CD4-positive, alpha-beta T cell (primary cell): ENCODE measurements around the gene COQ8B. TPM values are rescaled to one million over a fixed set of nuclear protein-coding genes. Genes with fewer than 3 reads are reported as not detected.

Experiments
- ATAC-seq: fragments of 200-7000 bp; cut with Tn5 transposase; one replicate; pipeline ENCODE4 v1.10.0; 2022; ENCODE audit warnings: mild to moderate bottlenecking; ENCODE audit not compliant: poor library complexity
- CTCF ChIA-PET: fragments of 350-600 bp; sonication (Branson Sonifier 250); formaldehyde crosslinking; loops from one replicate; lab custom pipeline; 2021; ENCODE audit warnings: antibody characterized with exemption, inconsistent platforms; lab: Charles Lee
- POLR2A ChIA-PET: fragments of 350-600 bp; sonication (Branson Sonifier 250); formaldehyde crosslinking; loops from one replicate; lab custom pipeline; 2021; ENCODE audit warnings: antibody characterized with exemption, inconsistent platforms; lab: Charles Lee
- DNase-seq, 14 experiments: peaks; one replicate each; pipeline ENCODE4 v3.0.0-alpha.2; 2013 to 2020; ENCODE audit warnings: mixed read lengths in 2 of 14
- H3K27ac ChIP-seq, 2 donors: one replicate each; pipeline versions ENCODE4 v1.5.1 to v1.7.0; 2013; ENCODE audit warnings: low read length in 2 of 2, low read depth in 1 of 2, mild to moderate bottlenecking in 1 of 2
- H3K27me3 ChIP-seq, 2 experiments: 1 replicate in 1 of 2; 2 replicates in 1 of 2; pipeline versions ENCODE4 v1.6.1 to v1.7.0; 2013; ENCODE audit warnings: low read length in 2 of 2, control low read depth in 1 of 2, mild to moderate bottlenecking in 1 of 2, moderate library complexity in 1 of 2; ENCODE audit not compliant: insufficient read depth in 2 of 2, control insufficient read depth in 1 of 2
- H3K36me3 ChIP-seq: one replicate; pipeline ENCODE4 v1.6.1; 2013; ENCODE audit warnings: low read length, control low read depth; ENCODE audit not compliant: insufficient read depth
- H3K4me1 ChIP-seq: one replicate; pipeline ENCODE4 v1.6.1; 2013; ENCODE audit warnings: low read length, control low read depth; ENCODE audit not compliant: insufficient read depth
- H3K4me3 ChIP-seq: one replicate; pipeline ENCODE4 v1.5.1; 2013; ENCODE audit warnings: mild to moderate bottlenecking, low read length, moderate library complexity
- H3K9me3 ChIP-seq, 2 experiments: 1 replicate in 1 of 2; 2 replicates in 1 of 2; pipeline versions ENCODE4 v1.6.1 to v1.7.0; 2013; ENCODE audit warnings: low read length in 2 of 2, mild to moderate bottlenecking in 2 of 2, control low read depth in 1 of 2, moderate library complexity in 1 of 2; ENCODE audit not compliant: control insufficient read depth in 1 of 2, insufficient read depth in 1 of 2
- H3K27ac Mint-ChIP-seq: one replicate; pipeline ENCODE4 v1.8.0; 2020; ENCODE audit warnings: mixed read lengths
- H3K27me3 Mint-ChIP-seq: one replicate; pipeline ENCODE4 v1.8.0; 2021; ENCODE audit warnings: mixed read lengths
- H3K36me3 Mint-ChIP-seq: one replicate; pipeline ENCODE4 v1.8.0; 2021; ENCODE audit warnings: low read depth, mixed read lengths
- H3K4me1 Mint-ChIP-seq: one replicate; pipeline ENCODE4 v1.8.0; 2021; ENCODE audit warnings: low read depth, mixed read lengths
- H3K4me3 Mint-ChIP-seq: one replicate; pipeline ENCODE4 v1.8.0; 2020; ENCODE audit warnings: mild to moderate bottlenecking, mixed read lengths
- H3K9me3 Mint-ChIP-seq: one replicate; pipeline ENCODE4 v1.8.0; 2020; ENCODE audit warnings: mixed read lengths
- CTCF ChIP-seq: fragments of 200-600 bp; IDR thresholded peaks from one replicate; pipeline ENCODE4 v1.8.0; 2022; ENCODE audit warnings: antibody characterized with exemption, mild to moderate bottlenecking
- intact Hi-C, 2 experiments: fragments of 100-400 bp; cut with DNase I in 1 of 2; cut with micrococcal nuclease in 1 of 2; formaldehyde crosslinking; loops; one replicate each; pipeline versions ENCODE4 v1.15.1 to v1.9.0; 2023 to 2025; cut with DNase I, micrococcal nuclease
- total RNA-seq, 174 experiments: library from RNA in 2 of 174; stranded (reverse) in 2 of 174; gene quantifications; one replicate each; pipeline ENCODE4 v1.2.3 and lab custom pipeline; 2021 to 2026

COQ8B gene
- total RNA-seq, 2 experiments from 2014 or later: 16.4 to 18.3 TPM

DNA sequence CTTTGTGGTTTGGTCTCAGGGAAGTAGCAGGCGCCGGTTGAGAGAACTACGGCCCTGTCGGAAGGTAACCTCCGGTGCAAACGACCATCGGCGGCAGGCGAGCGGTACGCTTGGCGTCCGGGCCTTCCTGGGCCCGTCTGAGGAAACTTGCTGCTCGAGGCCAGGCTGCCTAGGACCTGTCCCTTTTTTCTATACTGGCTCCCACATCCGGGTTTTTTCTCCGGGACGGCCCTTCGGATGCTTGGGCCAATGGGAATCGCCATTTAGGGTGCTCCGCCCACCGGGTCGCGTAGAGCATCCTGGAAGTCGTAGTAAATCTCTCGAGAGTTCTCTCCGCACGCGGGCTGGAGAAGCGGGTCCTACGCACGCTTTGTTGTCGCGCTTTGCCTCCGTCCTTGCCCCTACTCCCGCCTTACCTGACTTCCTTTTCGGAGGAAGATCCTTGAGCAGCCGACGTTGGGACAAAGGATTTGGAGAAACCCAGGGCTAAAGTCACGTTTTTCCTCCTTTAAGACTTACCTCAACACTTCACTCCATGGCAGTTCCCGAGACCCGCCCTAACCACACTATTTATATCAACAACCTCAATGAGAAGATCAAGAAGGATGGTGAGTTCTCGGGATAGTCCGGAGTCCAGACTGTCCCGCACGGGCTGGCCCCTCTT lies 34.3 kb upstream of the COQ8B start, which contains the start of gene SNRPA:
Gene SNRPA (plus strand): TSS at position 330 of the 664 bp plus-strand sequence. CDS start 206 bp downstream, at position 536.
- ATAC-seq (peak; percentile 69), DNase-seq (peak; percentile 91 to 98 (median 94))
- no peaks in the 10 kb centered on the region for H3K27me3 ChIP-seq
- Mint-ChIP-seq H3K9me3 (no peaks in the 10 kb centered on the region), H3K27ac (peak within 1 kb of the TSS; percentile 99), H3K4me3 (peak within 1 kb of the TSS; percentile 99), H3K4me1 (peaks cover 54% of the 10 kb centered on the region), H3K27me3 (no peaks in the 10 kb centered on the region), H3K36me3 (peaks cover 45% of the 10 kb centered on the region)
- peak within 1 kb of the TSS; percentile 93 for H3K4me3 ChIP-seq
- H3K36me3 ChIP-seq: peaks cover 11% of the 10 kb centered on the region
- H3K4me1 ChIP-seq: peaks cover 63% of the 10 kb centered on the region
- H3K27ac ChIP-seq: peak within 1 kb of the TSS; percentile 84 to 93
- POLR2A ChIA-PET: interaction anchor here (0.6 to 2.9 kb wide), 32 partner anchors 15 to 1409 kb away, joined by 3 to 90 read pairs (median 4); partner anchors contain the start of genes B9D2, BLVRB, C19orf47 and COQ8B
- CTCF ChIA-PET: interaction anchor here (1.2 to 2.8 kb wide), 4 partner anchors 27 to 1821 kb away, joined by 3 to 16 read pairs (median 6); partner anchors contain the start of genes EGLN2, MRPS12, RAB4B and SARS2
- intact Hi-C loops: loop anchor here (1.0 to 10.0 kb wide), 8 partner anchors 26 to 286 kb away; partner anchors contain the start of genes BLVRB (in 1 of the 2), COQ8B (in 1 of the 2), EGLN2 (in 1 of the 2) and ITPKC (in 1 of the 2)
- no peak for TF ChIP-seq CTCF
- no peaks in the 10 kb centered on the region for H3K9me3 ChIP-seq

- peaks cover 56% of the 10 kb centered on the region for H3K4me1 ChIP-seq
- peaks cover 47% of the 10 kb centered on the region for H3K4me1 Mint-ChIP-seq
Observed at GRCh38 chr19:40750058-40750873, 33.6 kb upstream of the COQ8B start, which contains the start of gene ACTMAP. TSS of gene ACTMAP (minus strand) at chr19:40750477. CDS start at chr19:40749803, 674 bp downstream.

More at GRCh38 chr19:40750058-40750873, 33.6 kb upstream of the COQ8B start, which contains the start of gene ACTMAP:
- ATAC-seq (peak; percentile 88), DNase-seq (peak; percentile 98 to 100 (median 99))
- peak within 1 kb of the TSS; percentile 99 for H3K27ac Mint-ChIP-seq
- TF ChIP-seq CTCF: no peak
- H3K4me3 Mint-ChIP-seq: peak within 1 kb of the TSS; percentile 99
- Histone ChIP-seq H3K4me3 (peak within 1 kb of the TSS; percentile 93), H3K36me3 (peaks cover 3% of the 10 kb centered on the region), H3K27ac (peak within 1 kb of the TSS; percentile 84 to 93), H3K27me3 (no peaks in the 10 kb centered on the region), H3K9me3 (no peaks in the 10 kb centered on the region)
- POLR2A ChIA-PET: interaction anchor here (0.6 to 2.9 kb wide), 32 partner anchors 16 to 1408 kb away, joined by 3 to 90 read pairs (median 4); partner anchors contain the start of genes B9D2, BLVRB, C19orf47 and COQ8B
- no peaks in the 10 kb centered on the region for H3K27me3 Mint-ChIP-seq
- intact Hi-C loops: loop anchor here (1.0 to 10.0 kb wide), 6 partner anchors 28 to 285 kb away; partner anchors contain the start of genes BLVRB (in 1 of the 2), COQ8B (in 1 of the 2), EGLN2 (in 1 of the 2) and ITPKC (in 1 of the 2)
- peaks cover 38% of the 10 kb centered on the region for H3K36me3 Mint-ChIP-seq
- CTCF ChIA-PET: interaction anchor here (1.2 to 2.8 kb wide), 4 partner anchors 28 to 1820 kb away, joined by 3 to 16 read pairs (median 6); partner anchors contain the start of genes EGLN2, MRPS12, RAB4B and SARS2
- H3K9me3 Mint-ChIP-seq: no peaks in the 10 kb centered on the region
